GM10248 (cell line): ENCODE measurements around the gene SLC3A2.

Experiments
- CTCF ChIA-PET: fragments of 300-600 bp; sonication (Branson Sonifier 250); formaldehyde crosslinking; extraction: SDS; loops from one replicate; lab custom pipeline; 2021; ENCODE audit warnings: antibody characterized with exemption; lab: Yijun Ruan, JAX
- POLR2A ChIA-PET: fragments of 350-650 bp; sonication (Branson Sonifier 250); formaldehyde crosslinking; extraction: SDS; loops from one replicate; lab custom pipeline; 2020; ENCODE audit warnings: antibody characterized with exemption; lab: Yijun Ruan, JAX
- DNase-seq: peaks from one replicate; pipeline ENCODE4 v3.0.0; 2012; ENCODE audit errors: extremely low spot score
- CTCF ChIP-seq: IDR thresholded peaks from 2 replicates; pipeline ENCODE4 v1.5.1; 2012; ENCODE audit warnings: mild to moderate bottlenecking, low read depth; ENCODE audit errors: extremely low read depth, missing control alignments, control extremely low read depth

Gene SLC3A2

GRCh38 chr11:62844154-62844553 lies 36.5 kb upstream of the SLC3A2 start:
- ChIA-PET POLR2A (interaction anchor here (3.3 kb wide), 1 partner anchor 11 kb away, joined by 24 read pairs; no protein-coding TSS in a partner anchor), CTCF (interaction anchor here (1.3 to 5.1 kb wide), 3 partner anchors 11 to 21 kb away, joined by 3 to 16 read pairs (median 5); no protein-coding TSS in a partner anchor)
- TF ChIP-seq CTCF, result no peak
- no peak for DNase-seq

- DNase-seq, result no peak
- ChIA-PET CTCF (interaction anchor here (5.1 kb wide), 1 partner anchor 9 kb away, joined by 16 read pairs; no protein-coding TSS in a partner anchor), POLR2A (interaction anchor here (3.3 kb wide), 1 partner anchor 9 kb away, joined by 24 read pairs; no protein-coding TSS in a partner anchor)
- TF ChIP-seq CTCF, result no peak
Observed at GRCh38 chr11:62846177-62846576, 34.5 kb upstream of the SLC3A2 start.

- DNase-seq, result no peak
- ChIA-PET POLR2A (no interaction called here), CTCF (interaction anchor here (1.3 kb wide), 1 partner anchor 33 kb away, joined by 4 read pairs; the partner anchor contains the start of gene SLC3A2)
- TF ChIP-seq CTCF, result no peak
Observed at GRCh38 chr11:62847767-62848314, 32.9 kb upstream of the SLC3A2 start.

GRCh38 chr11:62850911-62851806 lies 29.5 kb upstream of the SLC3A2 start:
- TF ChIP-seq CTCF, result no peak
- CTCF ChIA-PET, result interaction anchor here (0.9 to 1.7 kb wide), 5 partner anchors 11 to 65 kb away, joined by 3 to 6 read pairs (median 4); partner anchors contain the start of gene SLC3A2
- POLR2A ChIA-PET, result interaction anchor here (0.5 to 9.0 kb wide), 9 partner anchors 11 to 1421 kb away, joined by 3 to 236 read pairs (median 3); partner anchors contain the start of genes POLR2G, SDHAF2 and WDR74
- DNase-seq, result no peak

GRCh38 chr11:62851807-62852522 lies 28.7 kb upstream of the SLC3A2 start:
- CTCF ChIA-PET, result interaction anchor here (0.9 to 1.7 kb wide), 4 partner anchors 10 to 66 kb away, joined by 3 to 6 read pairs (median 4); partner anchors contain the start of gene SLC3A2
- TF ChIP-seq CTCF, result no peak
- POLR2A ChIA-PET, result interaction anchor here (0.5 to 9.0 kb wide), 7 partner anchors 10 to 1069 kb away, joined by 3 to 236 read pairs (median 3); partner anchors contain the start of genes STX5 and WDR74
- no peak for DNase-seq
